ENCODE results near the gene ITPR1. TPM values are rescaled to one million over a fixed set of nuclear protein-coding genes. Genes with fewer than 3 reads are reported as not detected.

The ITPR1 gene
- total RNA-seq, 4 donors from 2014 or later, result 58.8 to 67.2 (median 63.1) TPM

- TF ChIP-seq, protein P1, sequence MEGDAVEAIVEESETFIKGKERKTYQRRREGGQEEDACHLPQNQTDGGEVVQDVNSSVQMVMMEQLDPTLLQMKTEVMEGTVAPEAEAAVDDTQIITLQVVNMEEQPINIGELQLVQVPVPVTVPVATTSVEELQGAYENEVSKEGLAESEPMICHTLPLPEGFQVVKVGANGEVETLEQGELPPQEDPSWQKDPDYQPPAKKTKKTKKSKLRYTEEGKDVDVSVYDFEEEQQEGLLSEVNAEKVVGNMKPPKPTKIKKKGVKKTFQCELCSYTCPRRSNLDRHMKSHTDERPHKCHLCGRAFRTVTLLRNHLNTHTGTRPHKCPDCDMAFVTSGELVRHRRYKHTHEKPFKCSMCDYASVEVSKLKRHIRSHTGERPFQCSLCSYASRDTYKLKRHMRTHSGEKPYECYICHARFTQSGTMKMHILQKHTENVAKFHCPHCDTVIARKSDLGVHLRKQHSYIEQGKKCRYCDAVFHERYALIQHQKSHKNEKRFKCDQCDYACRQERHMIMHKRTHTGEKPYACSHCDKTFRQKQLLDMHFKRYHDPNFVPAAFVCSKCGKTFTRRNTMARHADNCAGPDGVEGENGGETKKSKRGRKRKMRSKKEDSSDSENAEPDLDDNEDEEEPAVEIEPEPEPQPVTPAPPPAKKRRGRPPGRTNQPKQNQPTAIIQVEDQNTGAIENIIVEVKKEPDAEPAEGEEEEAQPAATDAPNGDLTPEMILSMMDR (IDR thresholded peaks at IDR 0.05; ENCODE audit: low read depth), result no peak
Observed at GRCh38 chr3:4684976-4685375, 191.8 kb downstream of the ITPR1 start.

- TF ChIP-seq, protein P1 (IDR thresholded peaks at IDR 0.05; ENCODE audit: low read depth), result no peak
Observed at GRCh38 chr3:4685673-4686345, 192.7 kb downstream of the ITPR1 start.

DNA sequence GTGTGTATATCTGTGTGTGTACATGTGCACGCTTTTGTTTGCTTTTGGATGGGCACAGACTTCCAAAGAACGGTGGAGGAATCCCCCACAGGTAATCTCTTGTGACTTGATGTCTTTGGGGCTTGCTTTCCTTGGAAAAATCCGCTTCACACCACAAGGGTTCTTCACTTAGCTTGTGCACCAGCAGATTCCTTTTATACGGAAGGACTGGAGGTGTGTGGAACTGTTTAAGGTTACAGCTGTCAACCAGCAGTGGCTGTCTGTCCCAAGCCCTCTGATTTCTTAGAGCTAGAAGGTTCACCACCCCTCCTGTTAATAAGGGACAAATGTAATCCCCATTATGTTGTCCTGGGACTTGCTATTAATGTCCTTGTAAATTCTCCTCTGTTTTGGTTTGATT is 193.5 kb downstream of the ITPR1 start:
- TF ChIP-seq, protein P1 (IDR thresholded peaks at IDR 0.05; ENCODE audit: low read depth), result no peak

GRCh38 chr3:4687167-4687566 is 194.0 kb downstream of the ITPR1 start:
- TF ChIP-seq, protein P1 (IDR thresholded peaks at IDR 0.05; ENCODE audit: low read depth), result no peak

DNA sequence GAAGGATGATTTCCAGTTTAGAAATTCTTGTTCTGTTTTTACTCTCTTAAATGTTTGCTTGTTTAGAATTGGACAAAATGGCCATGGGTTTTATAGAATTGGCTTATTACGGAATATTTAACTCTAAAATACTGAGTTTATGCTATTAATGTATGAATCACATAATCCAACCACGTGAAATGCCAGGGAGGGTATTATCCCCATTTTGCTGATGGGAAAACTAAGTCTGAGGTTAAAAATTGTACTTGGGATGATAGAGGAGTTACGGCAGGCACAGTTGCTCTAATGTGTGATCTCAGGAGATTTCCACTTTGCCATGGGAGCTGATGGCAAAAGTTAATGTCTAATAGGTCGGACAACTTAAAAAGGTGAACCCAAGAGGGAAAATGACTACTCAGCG is 194.4 kb downstream of the ITPR1 start:
- TF ChIP-seq, protein P1 (IDR thresholded peaks at IDR 0.05; ENCODE audit: low read depth), result no peak

GRCh38 chr3:4688411-4688810 is 195.3 kb downstream of the ITPR1 start:
- TF ChIP-seq, protein P1 (IDR thresholded peaks at IDR 0.05; ENCODE audit: low read depth), result no peak

DNA sequence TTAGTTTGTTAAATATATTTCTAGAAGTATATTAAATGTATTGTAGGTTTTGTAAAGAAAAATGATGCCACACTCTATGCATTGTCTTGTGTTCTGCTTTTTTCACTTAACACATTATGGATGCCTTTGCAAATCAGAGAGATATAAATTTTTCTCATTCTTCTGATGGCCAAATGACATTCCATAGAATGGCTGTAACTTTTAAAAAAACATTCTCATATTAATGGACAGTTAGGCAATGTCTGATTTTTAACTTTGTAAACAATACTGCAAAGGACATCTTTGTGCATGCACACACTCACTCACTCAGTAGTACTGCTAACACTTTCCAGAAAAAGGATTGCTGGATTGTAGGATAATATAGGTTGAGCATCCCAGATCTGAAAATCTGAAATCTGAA is 195.9 kb downstream of the ITPR1 start:
- TF ChIP-seq, protein P1 (IDR thresholded peaks at IDR 0.05; ENCODE audit: low read depth), result no peak

All from subcutaneous adipose tissue (tissue), 4 donors.